ENCODE data around the gene COL25A1.
"Not testable (repeated sequence)": the region's sequence is repeated elsewhere in the genome, so short reads cannot be mapped to it uniquely, and the experiment has no call there.

The COL25A1 gene

DNA sequence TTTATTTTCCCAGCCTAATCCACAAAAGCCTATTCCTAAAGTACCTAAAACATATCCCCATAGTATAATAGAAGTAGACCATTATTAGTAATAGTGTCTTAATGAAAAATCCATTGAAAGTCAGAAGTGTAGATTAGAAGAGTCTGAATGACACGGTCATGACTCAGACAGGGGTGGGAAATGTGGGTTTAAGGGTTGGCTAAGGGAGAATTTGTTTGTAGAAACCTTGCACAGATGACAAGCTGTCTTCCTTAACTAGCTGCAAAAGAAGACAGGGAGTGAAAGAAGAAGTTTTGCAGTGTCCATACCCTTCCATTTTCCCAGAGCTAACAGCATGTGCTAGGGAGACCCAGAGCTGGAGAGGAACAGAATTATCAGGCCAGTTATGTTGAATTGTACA lies 296.9 kb downstream of the COL25A1 start:
- DNase-seq: no peak

DNA sequence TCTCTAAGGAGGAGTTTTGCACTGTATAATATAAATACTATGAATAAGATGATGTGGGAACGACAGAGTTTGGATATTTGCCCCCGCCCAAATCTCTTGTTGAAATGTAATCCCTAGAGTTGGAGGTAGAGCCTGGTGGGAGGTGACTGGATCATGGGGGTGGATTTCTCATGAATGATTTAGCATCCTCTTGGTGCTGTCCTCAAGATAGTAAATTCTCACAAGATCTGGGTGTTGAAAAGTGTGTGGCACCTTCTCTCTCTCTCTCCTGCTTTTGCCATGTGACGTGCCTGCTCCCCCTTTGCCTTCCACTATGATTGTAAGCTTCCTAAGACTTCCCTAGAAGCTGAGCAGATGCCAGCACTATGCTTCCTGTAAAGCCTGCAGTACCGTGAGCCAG lies 298.0 kb downstream of the COL25A1 start:
- DNase-seq: no peak

DNA sequence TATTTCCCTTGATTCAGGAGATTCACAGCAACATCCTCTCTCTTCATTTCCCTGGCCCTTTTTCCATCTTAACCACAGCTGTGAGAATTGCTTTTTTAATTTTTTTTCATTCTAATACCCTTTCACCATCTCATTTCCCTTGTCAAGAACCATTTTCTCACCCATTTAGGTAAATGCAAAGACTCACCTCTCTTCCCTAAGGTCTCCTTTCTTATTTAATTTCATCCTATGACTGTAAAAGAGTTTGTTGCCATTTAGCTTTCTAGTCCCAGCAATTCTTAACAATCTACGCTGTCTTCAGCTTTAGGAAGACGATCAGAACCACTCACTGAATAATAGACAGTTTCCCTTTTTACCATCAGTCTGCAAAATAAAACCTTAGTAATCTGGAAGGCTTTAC lies 298.5 kb downstream of the COL25A1 start:
- DNase-seq: no peak

DNA sequence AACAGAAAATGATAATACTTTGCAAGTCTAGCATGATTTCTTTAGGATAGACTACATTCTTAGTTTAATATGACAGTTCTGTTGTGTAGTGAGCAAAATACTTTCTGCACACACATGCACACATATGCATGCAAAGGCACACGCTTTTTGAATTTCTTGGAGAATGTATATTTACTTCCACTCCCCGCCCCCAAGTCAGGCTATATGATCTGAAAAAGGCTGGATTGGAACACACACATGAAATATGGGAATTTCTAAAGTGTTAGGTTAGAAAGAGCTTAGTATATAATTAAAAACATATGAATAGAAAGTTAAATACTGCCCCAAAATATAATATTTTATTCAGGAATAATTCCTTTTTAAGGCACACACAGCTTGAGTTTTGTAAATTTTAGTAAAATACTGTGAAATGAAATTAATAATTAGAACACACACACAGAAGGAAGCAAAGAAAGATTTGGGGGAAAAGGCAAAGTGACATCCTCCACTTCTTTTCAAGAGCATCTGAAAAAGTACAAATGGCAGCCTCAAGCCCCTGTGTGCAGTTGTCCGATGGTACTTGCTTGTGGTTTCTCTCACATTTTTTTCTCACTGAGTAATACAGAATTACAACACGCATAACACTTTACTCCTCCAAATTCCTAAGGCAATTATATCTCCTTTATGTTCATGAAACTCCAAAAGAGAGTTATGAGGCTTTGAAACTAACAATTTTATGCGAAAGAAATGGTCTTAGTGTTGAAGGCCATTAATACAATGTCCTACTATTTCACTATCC lies 310.7 kb downstream of the COL25A1 start:
- DNase-seq: no peak

DNA sequence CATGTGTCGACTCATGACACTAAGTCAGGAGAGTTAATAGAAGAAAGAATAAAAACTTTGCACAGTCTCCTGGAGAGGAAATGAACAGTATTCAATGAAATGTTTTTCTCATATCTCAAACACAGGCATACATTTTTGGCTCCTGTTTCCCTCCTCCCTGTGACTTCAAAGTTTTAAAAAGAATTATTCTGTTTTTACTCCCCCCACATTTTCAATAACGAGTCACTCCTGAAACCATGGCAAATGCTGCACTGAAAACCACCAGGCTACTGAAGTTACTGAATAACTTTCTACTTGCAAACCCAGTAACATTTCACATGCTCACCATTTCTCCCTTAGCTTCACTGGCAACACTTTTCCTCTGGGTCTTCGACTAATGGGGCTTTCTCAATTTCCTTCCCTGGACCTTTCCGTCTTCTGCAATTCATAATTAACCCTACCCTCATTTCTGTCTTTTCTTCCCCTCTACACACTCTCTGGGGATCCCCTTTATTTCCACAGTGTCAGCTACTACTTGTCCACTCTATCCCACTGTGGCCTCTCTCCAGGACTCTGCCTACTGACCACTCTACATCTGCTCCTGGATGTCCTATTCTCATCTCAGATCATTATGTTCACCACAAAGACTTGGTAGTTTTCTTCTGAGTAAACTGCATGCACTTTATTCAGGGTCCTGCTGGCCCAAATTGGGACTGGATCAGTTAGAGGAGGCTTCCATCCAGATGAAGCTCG lies 313.8 kb downstream of the COL25A1 start:
- DNase-seq: no peak

DNA sequence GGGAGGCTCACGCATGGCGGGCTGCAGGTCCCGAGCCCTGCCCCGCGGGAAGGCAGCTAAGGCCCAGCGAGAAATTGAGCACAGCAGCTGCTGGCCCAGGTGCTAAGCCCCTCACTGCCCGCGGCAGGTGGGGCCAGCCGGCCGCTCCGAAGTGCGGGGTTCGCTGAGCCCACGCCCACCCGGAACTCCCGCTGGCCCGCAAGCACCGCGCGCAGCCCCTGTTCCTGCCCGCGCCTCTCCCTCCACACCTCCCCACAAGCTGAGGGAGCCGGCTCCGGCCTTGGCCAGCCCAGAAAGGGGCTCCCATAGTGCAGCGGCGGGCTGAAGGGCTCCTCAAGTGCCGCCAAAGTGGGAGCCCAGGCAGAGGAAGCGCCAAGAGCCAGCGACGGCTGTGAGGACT lies 318.0 kb downstream of the COL25A1 start:
- not testable (repeated sequence) for DNase-seq

DNA sequence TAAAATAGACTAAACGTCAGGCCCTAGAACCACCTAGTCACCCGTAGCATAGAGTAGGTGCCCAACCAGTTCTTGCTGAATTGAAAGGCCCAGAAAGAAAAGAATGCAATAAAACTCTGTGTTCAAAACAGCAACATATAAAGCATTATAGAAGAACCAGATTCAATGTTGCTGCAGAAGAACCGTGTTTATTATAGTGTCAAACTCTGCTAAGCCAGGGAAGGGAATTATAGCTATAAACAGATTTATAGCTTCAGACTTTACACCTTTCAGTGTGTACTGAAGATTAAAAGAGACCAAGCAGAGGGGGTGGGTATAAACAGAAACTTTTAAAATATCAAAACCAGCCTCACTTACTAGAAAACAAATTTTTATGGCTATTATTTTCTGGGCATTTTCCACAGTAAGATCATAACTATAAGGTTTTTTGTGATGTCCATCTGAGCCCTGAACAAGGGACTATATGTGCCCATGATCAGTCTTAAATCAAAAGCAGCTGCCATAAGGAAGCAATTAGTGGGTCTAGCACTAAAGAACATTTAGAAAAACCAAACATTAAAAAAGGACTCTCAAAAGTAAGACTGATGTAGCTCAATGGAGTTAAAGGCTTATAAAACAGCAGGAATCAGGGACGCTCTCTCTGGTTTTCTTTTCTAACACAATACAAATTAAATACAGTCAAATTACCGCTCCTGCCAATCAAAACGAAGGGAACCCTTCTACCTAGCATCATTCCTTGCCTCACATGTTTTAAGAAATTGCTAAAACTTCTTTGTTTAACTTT lies 319.9 kb downstream of the COL25A1 start:
- DNase-seq: no peak

DNA sequence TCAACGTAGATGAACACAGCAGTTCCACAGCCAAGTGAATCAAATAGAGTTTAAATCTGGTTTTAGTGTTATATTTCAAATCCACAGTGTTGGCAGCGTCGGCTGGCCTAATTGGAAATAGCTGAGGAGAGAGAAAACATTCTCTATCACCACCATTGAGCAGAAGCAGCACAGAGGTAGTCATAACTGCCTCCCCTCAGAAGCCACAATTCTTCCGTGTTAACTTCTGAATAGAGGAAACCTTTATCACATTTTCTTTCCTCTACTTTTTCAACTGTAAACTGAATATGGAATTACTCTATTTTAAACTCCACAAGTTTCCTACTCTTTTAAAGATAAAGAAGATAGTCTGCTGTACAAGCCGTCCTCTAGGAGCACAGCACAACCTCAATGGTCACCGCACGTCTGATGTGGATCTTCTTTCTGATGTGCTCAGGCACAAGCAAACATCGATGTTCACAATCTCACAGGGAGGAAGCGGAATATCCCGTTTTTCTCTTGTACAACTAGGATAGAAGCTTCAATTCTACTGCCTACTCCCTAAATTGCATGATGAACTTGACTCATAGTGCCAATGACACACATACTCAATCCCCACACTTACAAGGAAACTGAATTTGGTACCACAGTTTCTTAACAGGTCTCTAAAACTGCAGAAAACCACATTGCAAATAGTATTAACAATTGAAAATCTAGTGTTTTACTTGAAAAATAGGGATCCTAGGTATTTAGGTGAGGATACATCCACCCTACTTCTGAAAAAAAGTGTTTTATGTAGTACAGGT lies 321.8 kb downstream of the COL25A1 start:
- no peak for DNase-seq

DNA sequence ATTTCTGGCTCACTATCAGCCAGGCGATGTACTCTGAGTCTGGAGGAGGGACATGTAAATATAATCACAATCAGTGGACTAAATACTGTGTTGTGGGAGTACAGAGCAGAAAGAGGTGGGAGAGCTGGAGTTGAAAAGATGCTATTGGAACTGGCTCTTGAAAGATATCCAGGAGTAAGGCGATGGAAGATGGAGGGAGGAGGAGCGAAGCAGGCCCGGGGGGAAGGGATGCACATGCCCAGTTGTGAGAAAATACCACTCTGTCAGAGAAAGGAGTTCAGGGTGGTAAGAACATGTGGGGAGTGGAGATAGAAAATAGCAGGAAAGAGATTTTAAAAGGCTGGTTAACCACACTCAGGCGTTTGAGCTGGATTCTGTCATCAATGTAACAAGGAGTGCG lies 322.7 kb downstream of the COL25A1 start:
- no peak for DNase-seq

DNA sequence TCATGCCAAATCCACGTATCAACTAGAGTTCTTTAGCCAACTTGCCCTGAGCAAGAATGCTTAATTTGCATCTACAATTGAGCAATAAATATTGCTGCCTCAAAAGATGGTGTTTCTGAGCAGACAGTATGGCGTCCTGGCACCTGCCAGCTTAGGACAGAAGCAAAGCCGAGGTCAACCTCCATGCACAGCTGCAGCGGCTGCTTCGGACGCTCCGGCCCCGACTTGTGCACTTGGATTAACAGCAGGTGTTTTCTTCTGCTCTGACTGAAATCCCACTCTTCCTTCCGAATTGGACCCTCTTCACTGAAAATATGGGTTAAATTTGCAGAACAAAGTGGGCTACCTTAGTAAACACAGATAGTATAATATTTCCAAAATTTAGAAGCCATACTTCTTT lies 324.4 kb downstream of the COL25A1 start:
- no peak for DNase-seq

DNA sequence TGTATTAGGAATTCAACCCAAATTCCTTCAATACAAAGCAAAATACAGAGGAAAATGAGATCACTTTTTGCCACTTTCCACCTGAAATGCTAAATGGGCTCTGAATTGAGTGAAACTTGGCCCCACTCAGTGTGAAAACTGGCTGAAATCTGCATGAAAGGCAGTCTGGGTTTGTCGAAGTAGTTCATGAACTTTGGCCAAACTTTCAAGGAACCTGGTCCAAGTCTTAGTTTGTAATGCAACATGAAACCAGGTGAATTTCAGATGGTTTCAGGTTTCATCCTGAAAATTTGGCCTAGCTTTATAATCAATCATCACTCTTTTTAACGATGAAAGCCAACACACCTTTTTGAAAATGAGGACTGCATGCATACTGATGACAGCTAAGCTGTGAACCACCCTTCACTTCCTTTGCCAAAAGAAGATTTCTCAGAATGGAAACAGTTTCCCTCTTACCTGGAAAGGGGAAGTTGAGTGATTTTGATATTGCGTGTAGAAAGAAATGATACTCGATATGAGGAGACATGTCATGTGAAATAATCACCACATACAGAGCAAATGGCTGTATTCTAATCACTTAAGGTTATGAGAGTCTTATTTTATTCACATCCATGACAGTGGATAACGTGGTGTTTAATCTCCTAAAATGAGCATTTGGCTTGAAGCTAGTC lies 329.7 kb downstream of the COL25A1 start:
- DNase-seq: no peak

DNA sequence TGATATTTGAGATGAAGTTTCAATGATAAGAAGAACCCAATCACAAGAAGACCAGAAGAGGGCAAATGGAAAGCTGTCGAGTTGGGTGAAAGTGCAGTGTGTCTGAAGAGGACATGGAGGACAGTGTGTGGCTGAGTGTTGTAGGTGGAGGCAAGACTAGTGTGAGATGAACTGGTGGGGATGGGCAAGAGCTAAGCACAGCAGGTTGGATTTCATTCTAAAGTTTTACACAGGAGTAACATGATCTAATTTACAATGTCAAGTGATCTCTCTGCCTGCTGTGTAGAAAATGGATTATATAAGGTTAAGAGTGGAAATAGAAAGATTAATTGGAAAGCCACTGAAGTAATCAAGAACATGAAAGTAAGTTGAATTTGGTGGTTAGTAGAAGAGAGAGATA lies 331.0 kb downstream of the COL25A1 start:
- no peak for DNase-seq

DNA sequence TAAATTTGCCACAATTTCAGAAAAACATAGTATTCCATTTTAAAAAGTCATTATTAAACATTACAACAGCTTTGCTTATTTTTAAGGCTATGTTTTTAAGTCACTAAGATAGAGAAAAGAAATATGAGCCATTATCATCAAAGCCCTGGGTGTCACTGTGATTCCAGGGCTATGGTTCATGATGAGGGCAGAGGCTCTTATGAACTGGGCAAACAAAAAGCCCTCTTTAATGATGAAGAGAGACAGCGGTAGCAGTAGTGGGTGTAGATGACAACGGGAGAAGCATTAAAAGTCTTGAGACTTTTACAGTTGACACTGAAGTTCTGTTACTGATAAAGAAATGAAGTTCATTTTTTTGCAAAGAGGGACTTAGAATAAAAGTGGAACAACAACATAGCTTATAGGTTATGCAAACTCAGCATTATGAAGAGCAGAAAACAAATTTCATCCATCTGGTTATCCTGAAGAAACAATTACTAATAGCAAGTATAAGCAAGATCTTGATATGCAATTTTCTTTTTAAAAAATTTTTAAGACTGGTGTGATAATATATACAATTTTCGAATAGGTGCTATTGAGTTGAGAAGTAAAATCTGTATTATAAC lies 336.9 kb downstream of the COL25A1 start:
- no peak for DNase-seq

DNA sequence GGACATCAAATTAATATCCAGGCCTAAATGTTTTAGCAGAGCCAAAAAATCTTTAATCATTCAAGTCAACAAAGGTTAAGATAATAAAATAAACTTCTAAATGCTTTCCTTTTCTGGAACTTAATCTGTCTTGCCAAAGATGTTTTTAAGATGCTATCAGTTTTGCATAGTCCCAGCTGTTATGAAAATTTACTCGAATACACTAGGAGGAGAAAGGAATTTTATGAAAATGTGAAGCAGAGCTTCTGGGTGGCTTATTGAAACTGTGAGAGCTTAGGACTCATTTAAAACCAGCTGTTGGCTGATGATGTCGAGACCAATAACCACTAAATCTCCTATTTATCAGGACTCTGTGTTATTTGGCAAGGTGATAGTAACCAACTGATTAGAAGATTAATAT lies 337.4 kb downstream of the COL25A1 start:
- DNase-seq: no peak

DNA sequence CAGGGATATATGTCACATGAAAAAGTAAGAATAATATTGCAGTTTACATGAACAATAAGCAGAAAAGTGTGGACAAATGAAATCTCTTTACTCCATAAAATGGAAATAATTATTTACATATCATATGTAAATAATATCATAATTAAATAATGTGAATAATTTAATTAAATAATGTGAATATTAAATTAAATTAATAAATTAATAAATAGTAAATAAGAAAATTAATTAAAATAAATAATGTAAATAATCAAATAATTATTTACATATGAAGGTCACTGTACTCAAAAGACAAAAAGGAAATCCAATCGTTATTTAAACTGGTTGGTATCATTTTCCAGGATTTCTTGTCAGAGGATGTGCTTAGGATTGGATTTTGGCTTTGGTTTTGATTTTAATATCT lies 338.5 kb downstream of the COL25A1 start:
- DNase-seq: no peak

DNA sequence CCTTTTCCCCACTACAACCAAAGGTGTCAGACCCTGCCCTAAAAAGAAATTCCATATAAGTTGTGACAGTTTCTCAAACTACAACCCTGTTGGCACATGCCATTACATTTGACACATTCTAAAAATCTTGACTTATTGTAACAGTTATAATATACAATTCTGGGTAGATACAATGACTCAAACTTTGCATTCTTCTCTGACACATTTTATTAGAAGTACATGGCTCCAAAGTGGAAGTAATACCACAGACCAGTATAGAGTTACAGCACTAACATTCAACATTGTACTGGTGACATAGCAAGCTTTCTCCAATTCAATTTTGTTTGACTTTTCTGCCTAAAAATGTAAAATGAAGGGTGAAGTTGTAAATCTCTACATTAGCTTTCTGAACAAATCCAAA lies 343.0 kb downstream of the COL25A1 start:
- no peak for DNase-seq

DNA sequence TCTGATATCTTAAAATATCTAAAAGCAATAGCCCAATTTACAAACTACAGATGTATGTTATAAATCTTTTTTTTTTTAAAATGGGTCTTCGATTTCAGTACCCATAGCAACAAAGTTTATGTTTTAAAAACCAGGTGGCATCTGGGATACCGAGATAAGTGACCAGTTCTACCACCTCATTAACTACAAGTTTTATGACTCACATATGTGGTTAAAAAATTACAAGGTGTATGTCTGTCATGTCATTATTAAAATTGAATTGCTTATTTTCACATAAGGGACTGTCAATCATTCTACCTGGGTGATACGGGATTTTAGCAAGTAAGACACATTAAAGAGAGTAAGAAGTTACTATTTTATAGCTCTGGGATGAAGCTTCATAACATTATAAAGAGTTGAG lies 347.6 kb downstream of the COL25A1 start:
- DNase-seq: no peak

DNA sequence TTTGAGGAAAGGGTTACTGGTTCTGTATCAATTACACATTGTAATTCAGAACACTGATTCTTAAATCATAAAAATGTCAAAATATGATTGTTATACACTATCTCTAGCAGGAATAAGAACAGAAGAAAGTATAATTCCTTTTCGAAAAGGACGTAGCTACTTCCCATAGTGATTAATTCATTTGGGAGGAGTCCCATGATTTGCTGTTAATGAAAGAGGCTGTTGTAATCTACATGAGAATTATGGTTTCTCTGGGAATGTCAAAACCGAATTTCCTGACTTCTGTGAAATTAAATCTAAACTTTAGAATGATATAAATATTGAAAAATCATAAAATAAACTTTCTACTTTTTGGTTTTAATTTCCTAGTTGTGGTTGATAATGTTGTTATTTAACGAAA lies 348.5 kb downstream of the COL25A1 start:
- no peak for DNase-seq

DNA sequence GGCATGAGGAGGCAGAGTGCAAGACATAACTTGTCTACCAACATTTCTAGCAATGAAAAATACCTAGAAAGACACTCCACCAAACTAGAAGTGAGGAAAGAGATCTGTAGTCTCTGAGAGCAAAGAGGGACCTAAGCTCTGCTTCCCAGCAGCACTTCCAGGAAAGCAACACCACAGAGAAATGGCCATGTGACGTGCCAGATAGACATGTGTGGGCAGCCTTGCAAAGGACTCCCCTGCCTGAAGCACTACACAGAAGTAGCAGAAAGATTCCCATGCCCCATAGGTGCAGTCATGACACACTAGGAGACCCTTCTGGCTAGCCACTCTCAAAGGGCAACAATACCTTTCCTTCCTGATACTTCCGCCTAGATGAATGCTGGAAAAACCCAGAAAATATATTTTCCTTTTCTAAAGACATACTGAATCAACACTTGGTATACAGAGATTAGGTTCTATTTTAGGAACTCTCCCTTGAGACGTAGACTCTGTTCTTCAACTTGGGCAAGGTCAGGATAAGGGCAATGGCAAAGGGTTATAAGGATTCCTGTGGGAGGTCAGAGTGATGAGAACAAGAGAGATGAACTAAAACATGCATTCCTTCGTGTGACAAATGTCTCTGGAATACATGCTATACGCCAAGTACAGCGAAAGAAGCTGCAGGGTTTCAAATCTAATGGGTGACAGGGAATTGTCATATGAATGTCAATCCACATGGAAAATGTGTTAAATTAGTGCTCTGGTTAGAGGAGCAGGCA lies 352.1 kb downstream of the COL25A1 start:
- DNase-seq: no peak

DNA sequence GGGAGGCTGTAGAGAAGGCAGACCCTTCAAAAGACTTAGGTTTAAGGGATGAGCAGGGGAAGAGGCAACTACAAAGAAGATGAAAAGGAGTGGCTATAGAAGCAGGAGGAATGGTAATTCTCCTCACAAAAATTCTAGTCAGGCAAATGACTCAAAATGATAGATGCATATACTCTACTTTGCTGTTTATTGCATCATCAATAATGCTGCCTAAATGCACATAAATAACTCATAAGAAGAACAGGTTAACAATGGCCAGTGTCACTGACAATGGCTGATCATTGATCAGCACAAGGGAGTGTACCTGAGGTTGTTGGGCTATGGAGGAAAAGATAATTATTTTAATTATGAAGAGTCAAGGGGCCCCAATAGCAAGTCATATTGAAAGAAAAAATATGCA lies 354.9 kb downstream of the COL25A1 start:
- DNase-seq: no peak

DNA sequence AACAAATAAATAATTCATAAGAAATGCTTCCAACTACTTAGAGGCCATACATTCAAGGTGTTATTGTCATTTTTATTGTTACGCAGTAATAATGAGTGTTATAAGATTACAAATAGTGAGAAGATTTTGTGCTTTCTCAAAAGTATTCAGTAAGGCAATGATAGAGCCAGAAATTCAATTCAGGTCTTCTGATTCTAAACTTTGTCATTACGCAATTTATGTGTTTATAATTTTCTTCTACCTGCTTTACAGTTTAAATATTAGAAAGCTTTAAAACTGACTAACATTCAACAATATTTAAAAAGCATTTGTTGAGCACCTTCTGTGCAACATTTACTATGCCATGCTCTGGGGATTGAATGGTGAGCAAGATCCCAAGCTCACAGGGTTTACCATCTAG lies 356.2 kb downstream of the COL25A1 start:
- DNase-seq: no peak

Measured in COR-L47 (cell line).